HEK293T (cell line): ENCODE results near the gene TMCO4.

Source experiments
- CTCF ChIA-PET: fragments of 350-600 bp; formaldehyde crosslinking; extraction: SDS; loops from one replicate; lab custom pipeline; 2021; ENCODE audit warnings: antibody characterized with exemption, inconsistent platforms; lab: Yijun Ruan, JAX
- POLR2A ChIA-PET: fragments of 350-600 bp; formaldehyde crosslinking; extraction: SDS; loops from one replicate; lab custom pipeline; 2020; ENCODE audit warnings: antibody characterized with exemption, inconsistent platforms; lab: Yijun Ruan, JAX
- DNase-seq: peaks from one replicate; pipeline ENCODE4 v3.0.0; 2012; ENCODE audit warnings: mixed read lengths; ENCODE audit errors: extremely low spot score
- ARNT ChIP-seq: fragments of 450-650 bp; IDR thresholded peaks from 2 replicates; pipeline ENCODE4 v1.6.1; 2017; ENCODE audit warnings: mild to moderate bottlenecking
- BHLHE40 ChIP-seq: fragments of 450-650 bp; IDR thresholded peaks from 2 replicates; pipeline ENCODE4 v1.6.1; 2016; ENCODE audit warnings: mild to moderate bottlenecking, moderate library complexity, borderline replicate concordance
- CTBP1 ChIP-seq: fragments of 450-650 bp; IDR thresholded peaks from 2 replicates; pipeline ENCODE4 v1.6.1; 2016; ENCODE audit warnings: borderline replicate concordance
- ELF4 ChIP-seq: fragments of 450-650 bp; IDR thresholded peaks from 2 replicates; pipeline ENCODE4 v1.6.1; 2017; ENCODE audit warnings: antibody characterized with exemption
- FOXA1 ChIP-seq: fragments of 450-650 bp; IDR thresholded peaks from 2 replicates; pipeline ENCODE4 v1.6.1; 2016; ENCODE audit warnings: mild to moderate bottlenecking
- FOXK2 ChIP-seq: fragments of 450-650 bp; IDR thresholded peaks from 2 replicates; pipeline ENCODE4 v1.6.1; 2016; ENCODE audit warnings: mild to moderate bottlenecking
- FOXM1 ChIP-seq: fragments of 450-650 bp; IDR thresholded peaks from 2 replicates; pipeline ENCODE4 v1.6.1; 2017; ENCODE audit warnings: mild to moderate bottlenecking, borderline replicate concordance
- HDGF ChIP-seq: fragments of 450-650 bp; IDR thresholded peaks from 2 replicates; pipeline ENCODE4 v1.6.1; 2017; ENCODE audit warnings: antibody characterized with exemption, borderline replicate concordance
- L3MBTL2 ChIP-seq: fragments of 450-650 bp; conservative IDR thresholded peaks from 2 replicates; pipeline ENCODE4 v1.6.1; 2016; ENCODE audit warnings: mild to moderate bottlenecking
- LEF1 ChIP-seq: fragments of 450-650 bp; IDR thresholded peaks from 2 replicates; pipeline ENCODE4 v1.6.1; 2017; ENCODE audit warnings: mild to moderate bottlenecking, borderline replicate concordance
- NFRKB ChIP-seq: fragments of 450-650 bp; IDR thresholded peaks from 2 replicates; pipeline ENCODE4 v1.6.1; 2016; ENCODE audit warnings: mild to moderate bottlenecking, moderate library complexity
- SP1 ChIP-seq: fragments of 450-650 bp; IDR thresholded peaks from 2 replicates; pipeline ENCODE4 v1.6.1; 2017
- SUZ12 ChIP-seq: fragments of 450-650 bp; IDR thresholded peaks from 2 replicates; pipeline ENCODE4 v1.6.1; 2016; ENCODE audit warnings: mild to moderate bottlenecking
- TARDBP ChIP-seq: fragments of 450-650 bp; IDR thresholded peaks from 2 replicates; pipeline ENCODE4 v1.6.1; 2016
- ZNF384 ChIP-seq: fragments of 450-650 bp; IDR thresholded peaks from 2 replicates; pipeline ENCODE4 v1.6.1; 2016
- TF ChIP-seq, protein P1 (sequence below): fragments of 450-650 bp; IDR thresholded peaks from 2 replicates; pipeline ENCODE4 v1.6.1; 2016

TMCO4 gene

GRCh38 chr1:19720174-19720573, 79.5 kb downstream of the TMCO4 start:
- POLR2A ChIA-PET = no interaction called here
- CTCF ChIA-PET = no interaction called here
- no peak for TF ChIP-seq L3MBTL2
- TF ChIP-seq CTBP1 = no peak
- DNase-seq = no peak

- TF ChIP-seq CTBP1 (no peak), SP1 (no peak), ELF4 (no peak), SUZ12 (no peak), L3MBTL2 (no peak), FOXK2 (no peak), ARNT (no peak), TARDBP (no peak), NFRKB (no peak), BHLHE40 (no peak), FOXA1 (no peak), LEF1 (no peak), ZNF384 (no peak), HDGF (no peak), FOXM1 (no peak)
- CTCF ChIA-PET = no interaction called here
- no peak for DNase-seq
- POLR2A ChIA-PET = no interaction called here
These were observed 82.2 kb downstream of the TMCO4 start for GRCh38 chr1:19717467-19717866.

GRCh38 chr1:19715334-19716203, 84.1 kb downstream of the TMCO4 start:
- CTCF ChIA-PET = interaction anchor here (0.6 to 1.6 kb wide), 9 partner anchors 9 to 118 kb away, joined by 3 to 17 read pairs (median 3); no protein-coding TSS in a partner anchor
- TF ChIP-seq CTBP1 (no peak), HDGF (no peak), NFRKB (no peak), SUZ12 (no peak), ELF4 (no peak), FOXK2 (no peak), SP1 (no peak), TARDBP (no peak), L3MBTL2 (no peak), FOXA1 (no peak), BHLHE40 (no peak), ZNF384 (no peak), LEF1 (no peak), ARNT (no peak), FOXM1 (no peak)
- TF ChIP-seq, protein P1, sequence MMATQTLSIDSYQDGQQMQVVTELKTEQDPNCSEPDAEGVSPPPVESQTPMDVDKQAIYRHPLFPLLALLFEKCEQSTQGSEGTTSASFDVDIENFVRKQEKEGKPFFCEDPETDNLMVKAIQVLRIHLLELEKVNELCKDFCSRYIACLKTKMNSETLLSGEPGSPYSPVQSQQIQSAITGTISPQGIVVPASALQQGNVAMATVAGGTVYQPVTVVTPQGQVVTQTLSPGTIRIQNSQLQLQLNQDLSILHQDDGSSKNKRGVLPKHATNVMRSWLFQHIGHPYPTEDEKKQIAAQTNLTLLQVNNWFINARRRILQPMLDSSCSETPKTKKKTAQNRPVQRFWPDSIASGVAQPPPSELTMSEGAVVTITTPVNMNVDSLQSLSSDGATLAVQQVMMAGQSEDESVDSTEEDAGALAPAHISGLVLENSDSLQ = no peak
- DNase-seq = peak; percentile 94
- POLR2A ChIA-PET = interaction anchor here (0.9 to 1.4 kb wide), 3 partner anchors 9 to 11 kb away, joined by 3 to 4 read pairs (median 4); no protein-coding TSS in a partner anchor

GRCh38 chr1:19712928-19713327, 86.8 kb downstream of the TMCO4 start:
- TF ChIP-seq ELF4 = no peak
- no peak for TF ChIP-seq FOXK2
- TF ChIP-seq SUZ12 = no peak
- no peak for TF ChIP-seq ARNT
- TF ChIP-seq BHLHE40 = no peak
- TF ChIP-seq SP1 = no peak
- TF ChIP-seq TARDBP = no peak
- CTCF ChIA-PET = no interaction called here
- POLR2A ChIA-PET = no interaction called here
- no peak for DNase-seq

- DNase-seq = no peak
- ChIA-PET POLR2A (no interaction called here), CTCF (interaction anchor here (0.7 to 1.0 kb wide), 2 partner anchors 15 to 49 kb away, joined by 3 to 4 read pairs; no protein-coding TSS in a partner anchor)
- no peak for TF ChIP-seq HDGF
- no peak for TF ChIP-seq FOXA1
- no peak for TF ChIP-seq ELF4
- no peak for TF ChIP-seq CTBP1
- TF ChIP-seq TARDBP = no peak
- TF ChIP-seq L3MBTL2 = no peak
- TF ChIP-seq ARNT = no peak
- TF ChIP-seq SUZ12 = no peak
- TF ChIP-seq BHLHE40 = no peak
- TF ChIP-seq, protein P1 = no peak
- no peak for TF ChIP-seq LEF1
- TF ChIP-seq FOXK2 = no peak
- TF ChIP-seq SP1 = no peak
- no peak for TF ChIP-seq NFRKB
- no peak for TF ChIP-seq ZNF384
- TF ChIP-seq FOXM1 = no peak
These were observed 88.7 kb downstream of the TMCO4 start for GRCh38 chr1:19710825-19711611.

DNA sequence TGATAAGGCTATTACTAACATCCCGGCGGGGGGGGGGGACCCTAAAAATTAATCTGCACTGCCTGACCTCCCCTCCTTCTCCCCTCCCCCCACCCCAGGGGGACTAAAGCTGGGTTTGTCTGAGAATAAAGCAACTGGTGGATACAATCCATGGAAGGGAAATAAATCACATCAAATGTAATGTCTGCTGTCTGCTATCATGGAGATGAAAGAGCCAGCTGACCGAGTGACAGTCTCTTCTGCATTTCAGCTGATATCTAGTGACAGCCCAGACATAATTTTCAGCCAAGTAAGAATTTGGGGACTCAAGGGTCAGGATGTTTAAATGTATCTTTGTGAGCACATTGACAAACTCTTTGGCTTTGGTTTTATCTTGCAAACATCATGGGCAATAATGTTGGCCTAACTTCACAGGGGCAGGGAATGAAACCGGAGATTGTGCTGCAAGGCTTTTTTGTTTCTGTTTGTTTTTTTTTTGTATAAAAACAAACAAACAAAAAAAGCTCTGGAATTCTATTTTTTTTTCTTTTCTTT, 90.4 kb downstream of the TMCO4 start:
- POLR2A ChIA-PET = no interaction called here
- CTCF ChIA-PET = no interaction called here
- no peak for DNase-seq
- no peak for TF ChIP-seq FOXM1
- no peak for TF ChIP-seq ELF4
- no peak for TF ChIP-seq SUZ12
- no peak for TF ChIP-seq FOXA1
- TF ChIP-seq ZNF384 = no peak
